Keratinocyte (primary cell): Measurements from ENCODE around the gene SERPINB5.

Experiments
- EZH2 ChIP-seq: IDR thresholded peaks from one replicate; pipeline ENCODE4 v1.6.1; 2012; ENCODE audit warnings: inconsistent platforms, mild to moderate bottlenecking, low read length, moderate library complexity
- TF ChIP-seq, protein P1 (sequence below), 3 experiments: IDR thresholded peaks in 1 of 3; conservative IDR thresholded peaks in 1 of 3; optimal IDR thresholded peaks in 1 of 3; 2 replicates in 2 of 3; 3 replicates in 1 of 3; pipeline versions ENCODE3 to v1.5.1; 2011; ENCODE audit warnings: low read length in 3 of 3, mild to moderate bottlenecking in 3 of 3, moderate library complexity in 2 of 3, control low read depth in 1 of 3, inconsistent platforms in 1 of 3; ENCODE audit not compliant: insufficient read depth in 2 of 3; ENCODE audit errors: extremely low read depth in 1 of 3

DNA sequence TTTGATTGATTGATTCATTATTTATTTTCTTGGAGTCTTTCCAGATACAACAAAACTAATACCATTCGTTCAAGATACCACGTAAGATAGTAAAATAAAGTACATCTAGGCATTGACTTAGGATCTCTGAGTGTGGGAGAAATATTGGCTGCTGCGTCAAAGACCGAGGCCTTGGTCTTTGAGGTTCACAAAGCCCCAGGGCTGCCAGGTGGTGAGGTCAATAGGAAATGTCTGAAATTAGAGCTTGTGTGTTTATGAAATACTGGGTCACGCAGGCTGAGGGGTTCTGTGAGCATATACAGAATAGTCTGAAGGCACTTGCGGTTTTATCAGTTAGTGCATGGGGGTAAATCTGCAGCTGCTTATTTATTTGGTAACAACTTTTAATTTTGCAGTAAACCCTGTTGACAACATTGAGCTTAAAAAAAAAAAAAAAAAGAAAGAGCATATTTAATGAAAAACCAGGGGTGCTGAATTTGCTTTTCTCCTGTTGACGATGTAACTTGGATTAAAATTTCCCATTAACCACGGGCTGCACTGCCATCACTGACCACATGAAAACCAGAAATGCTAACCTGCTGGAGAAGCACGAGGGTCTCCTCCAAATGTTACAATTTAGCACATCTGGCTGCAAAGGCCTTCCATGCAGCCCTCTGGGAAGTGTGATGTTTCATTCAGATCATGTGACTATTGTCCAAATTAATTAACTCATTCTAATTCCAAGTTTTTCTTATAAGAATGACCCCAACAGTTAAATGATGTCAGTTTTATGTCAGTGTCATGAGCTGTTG, 38.3 kb downstream of the SERPINB5 start:
- TF ChIP-seq, protein P1, sequence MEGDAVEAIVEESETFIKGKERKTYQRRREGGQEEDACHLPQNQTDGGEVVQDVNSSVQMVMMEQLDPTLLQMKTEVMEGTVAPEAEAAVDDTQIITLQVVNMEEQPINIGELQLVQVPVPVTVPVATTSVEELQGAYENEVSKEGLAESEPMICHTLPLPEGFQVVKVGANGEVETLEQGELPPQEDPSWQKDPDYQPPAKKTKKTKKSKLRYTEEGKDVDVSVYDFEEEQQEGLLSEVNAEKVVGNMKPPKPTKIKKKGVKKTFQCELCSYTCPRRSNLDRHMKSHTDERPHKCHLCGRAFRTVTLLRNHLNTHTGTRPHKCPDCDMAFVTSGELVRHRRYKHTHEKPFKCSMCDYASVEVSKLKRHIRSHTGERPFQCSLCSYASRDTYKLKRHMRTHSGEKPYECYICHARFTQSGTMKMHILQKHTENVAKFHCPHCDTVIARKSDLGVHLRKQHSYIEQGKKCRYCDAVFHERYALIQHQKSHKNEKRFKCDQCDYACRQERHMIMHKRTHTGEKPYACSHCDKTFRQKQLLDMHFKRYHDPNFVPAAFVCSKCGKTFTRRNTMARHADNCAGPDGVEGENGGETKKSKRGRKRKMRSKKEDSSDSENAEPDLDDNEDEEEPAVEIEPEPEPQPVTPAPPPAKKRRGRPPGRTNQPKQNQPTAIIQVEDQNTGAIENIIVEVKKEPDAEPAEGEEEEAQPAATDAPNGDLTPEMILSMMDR (optimal IDR thresholded peaks at IDR 0.05 in 1 of 3, IDR thresholded peaks at IDR 0.05 in 1 of 3, conservative IDR thresholded peaks at IDR 0.05 in 1 of 3; ENCODE audit: extremely low read depth in 1 of 3, insufficient read depth in 2 of 3, low read length in 3 of 3): peak in 1 of 3 experiments; percentile 11
- TF ChIP-seq EZH2: no peak
